ENCODE measurements around the gene P2RX4. TPM values are rescaled to one million over a fixed set of nuclear protein-coding genes. Genes with fewer than 3 reads are reported as not detected.

P2RX4 gene
- total RNA-seq, 1 experiment from 2014 or later: 7.6 TPM

DNA sequence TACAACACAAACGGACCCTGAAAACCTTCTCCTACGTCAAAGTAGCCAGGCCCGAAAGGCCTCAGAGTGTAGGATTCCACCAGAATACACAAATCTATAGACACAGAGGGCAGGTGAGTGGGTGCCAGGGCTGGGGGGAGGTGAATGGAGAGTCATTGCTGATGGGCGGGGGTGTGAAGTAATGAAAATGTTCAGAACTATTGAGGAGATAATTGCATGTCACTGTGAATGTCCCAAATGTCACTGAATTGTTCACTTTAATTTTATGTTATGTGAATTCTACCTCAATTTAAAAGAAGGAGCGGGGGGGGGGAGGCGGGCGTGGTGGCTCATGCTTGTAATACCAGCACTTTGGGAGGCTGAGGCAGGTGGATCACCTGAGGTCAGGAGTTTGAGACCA, 36.0 kb downstream of the P2RX4 start:
- TF ChIP-seq, protein P1, sequence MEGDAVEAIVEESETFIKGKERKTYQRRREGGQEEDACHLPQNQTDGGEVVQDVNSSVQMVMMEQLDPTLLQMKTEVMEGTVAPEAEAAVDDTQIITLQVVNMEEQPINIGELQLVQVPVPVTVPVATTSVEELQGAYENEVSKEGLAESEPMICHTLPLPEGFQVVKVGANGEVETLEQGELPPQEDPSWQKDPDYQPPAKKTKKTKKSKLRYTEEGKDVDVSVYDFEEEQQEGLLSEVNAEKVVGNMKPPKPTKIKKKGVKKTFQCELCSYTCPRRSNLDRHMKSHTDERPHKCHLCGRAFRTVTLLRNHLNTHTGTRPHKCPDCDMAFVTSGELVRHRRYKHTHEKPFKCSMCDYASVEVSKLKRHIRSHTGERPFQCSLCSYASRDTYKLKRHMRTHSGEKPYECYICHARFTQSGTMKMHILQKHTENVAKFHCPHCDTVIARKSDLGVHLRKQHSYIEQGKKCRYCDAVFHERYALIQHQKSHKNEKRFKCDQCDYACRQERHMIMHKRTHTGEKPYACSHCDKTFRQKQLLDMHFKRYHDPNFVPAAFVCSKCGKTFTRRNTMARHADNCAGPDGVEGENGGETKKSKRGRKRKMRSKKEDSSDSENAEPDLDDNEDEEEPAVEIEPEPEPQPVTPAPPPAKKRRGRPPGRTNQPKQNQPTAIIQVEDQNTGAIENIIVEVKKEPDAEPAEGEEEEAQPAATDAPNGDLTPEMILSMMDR (conservative IDR thresholded peaks at IDR 0.05; ENCODE audit: low read depth, low read length): no peak
- no peak for TF ChIP-seq EZH2 (IDR thresholded peaks at IDR 0.05; ENCODE audit: borderline replicate concordance, low read depth, low read length, poor library complexity, severe bottlenecking)
- ChIA-PET POLR2A (ENCODE audit: low non-redundant PET) (no interaction called here), CTCF (no interaction called here)
- intact Hi-C loops (cut with micrococcal nuclease; ENCODE audit: unreplicated experiment): no loop called here
- no peak overlapping the region for H3K27ac ChIP-seq (ENCODE audit: low read depth, low read length, poor library complexity, severe bottlenecking)
- no TSS peak for BruUV-seq (replicated peaks)
- H3K9me3 ChIP-seq (ENCODE audit: low read depth, low read length, poor library complexity, severe bottlenecking): no peaks in the 10 kb centered on the region
- peaks cover 10% of the 10 kb centered on the region for H3K36me3 ChIP-seq (ENCODE audit: insufficient read depth, low read length, poor library complexity, severe bottlenecking)
- H3K27me3 ChIP-seq (replicated peaks; ENCODE audit: insufficient read depth, low read depth, low read length, poor library complexity): no peaks in the 10 kb centered on the region
- no peaks in the 10 kb centered on the region for H3K4me1 ChIP-seq (ENCODE audit: insufficient read depth, low read length, poor library complexity, severe bottlenecking)
- no peak for DNase-seq (ENCODE audit: low spot score)
- H3K4me3 ChIP-seq (ENCODE audit: low read depth, low read length, poor library complexity, severe bottlenecking): no peak overlapping the region

DNA sequence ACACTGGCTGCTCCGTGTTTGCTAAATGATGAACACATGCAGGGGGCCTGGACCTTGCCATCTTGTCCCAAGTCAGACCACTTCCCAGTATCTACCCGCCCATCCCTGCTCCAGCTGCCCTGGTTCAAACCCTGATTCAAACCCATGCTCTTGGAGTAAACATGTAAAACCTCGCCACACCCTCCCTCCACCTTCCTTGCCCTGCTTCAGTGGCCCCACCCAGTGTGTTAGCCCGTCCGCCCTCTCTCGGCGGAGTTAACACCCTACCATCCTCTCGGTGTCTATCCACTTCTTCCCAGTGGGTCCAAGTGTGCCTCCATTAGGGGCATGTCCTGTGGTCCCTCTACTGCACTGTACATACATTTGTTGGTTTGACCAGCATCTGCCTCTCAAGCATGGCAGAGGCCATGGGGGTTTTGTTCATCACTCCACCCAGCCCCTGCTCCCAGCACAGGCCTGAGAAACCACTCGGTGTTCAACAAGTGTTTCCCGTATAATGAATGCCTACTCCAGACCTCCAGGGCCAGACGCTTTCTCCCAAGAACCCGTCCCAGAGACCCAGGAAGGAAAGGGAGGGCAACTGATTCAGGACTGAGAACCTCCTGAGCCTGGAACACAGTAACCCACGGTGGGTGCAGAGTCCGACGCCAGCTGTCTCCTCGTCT, 37.1 kb downstream of the P2RX4 start:
- H3K4me1 ChIP-seq (ENCODE audit: insufficient read depth, low read length, poor library complexity, severe bottlenecking): no peaks in the 10 kb centered on the region
- CTCF ChIA-PET: no interaction called here
- TF ChIP-seq, protein P1 (conservative IDR thresholded peaks at IDR 0.05; ENCODE audit: low read depth, low read length): no peak
- TF ChIP-seq EZH2 (IDR thresholded peaks at IDR 0.05; ENCODE audit: borderline replicate concordance, low read depth, low read length, poor library complexity, severe bottlenecking): no peak
- no peaks in the 10 kb centered on the region for H3K27me3 ChIP-seq (replicated peaks; ENCODE audit: insufficient read depth, low read depth, low read length, poor library complexity)
- peaks cover 10% of the 10 kb centered on the region for H3K36me3 ChIP-seq (ENCODE audit: insufficient read depth, low read length, poor library complexity, severe bottlenecking)
- no peak overlapping the region for H3K27ac ChIP-seq (ENCODE audit: low read depth, low read length, poor library complexity, severe bottlenecking)
- no peaks in the 10 kb centered on the region for H3K9me3 ChIP-seq (ENCODE audit: low read depth, low read length, poor library complexity, severe bottlenecking)
- no TSS peak for BruUV-seq (replicated peaks)
- POLR2A ChIA-PET (ENCODE audit: low non-redundant PET): no interaction called here
- intact Hi-C loops (cut with micrococcal nuclease; ENCODE audit: unreplicated experiment): no loop called here
- no peak for DNase-seq (ENCODE audit: low spot score)
- no peak overlapping the region for H3K4me3 ChIP-seq (ENCODE audit: low read depth, low read length, poor library complexity, severe bottlenecking)

DNA sequence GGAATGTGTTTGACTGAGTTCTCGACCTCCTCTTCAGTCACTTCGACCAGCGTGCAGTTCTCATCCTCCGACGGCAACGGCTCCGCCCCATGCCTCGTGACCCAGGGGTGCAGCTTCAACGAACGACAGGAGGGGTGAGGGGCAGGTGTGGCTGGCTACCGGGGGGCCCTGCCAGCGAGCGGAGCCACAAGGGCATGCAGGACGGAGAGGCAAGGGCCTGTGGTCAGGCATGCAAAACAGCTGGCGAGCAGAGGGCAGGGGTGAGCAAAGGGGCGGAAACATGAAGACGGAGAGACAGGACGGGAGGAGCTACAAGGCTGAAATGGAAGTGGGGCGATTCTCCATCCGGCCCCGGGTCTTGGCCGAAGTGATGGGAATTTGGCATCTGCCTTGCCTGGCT, 38.7 kb downstream of the P2RX4 start:
- Histone ChIP-seq H3K4me3 (ENCODE audit: low read depth, low read length, poor library complexity, severe bottlenecking) (no peak overlapping the region), H3K36me3 (ENCODE audit: insufficient read depth, low read length, poor library complexity, severe bottlenecking) (peaks cover 22% of the 10 kb centered on the region), H3K27ac (ENCODE audit: low read depth, low read length, poor library complexity, severe bottlenecking) (no peak overlapping the region), H3K4me1 (ENCODE audit: insufficient read depth, low read length, poor library complexity, severe bottlenecking) (no peaks in the 10 kb centered on the region), H3K9me3 (ENCODE audit: low read depth, low read length, poor library complexity, severe bottlenecking) (no peaks in the 10 kb centered on the region), H3K27me3 (replicated peaks; ENCODE audit: insufficient read depth, low read depth, low read length, poor library complexity) (no peaks in the 10 kb centered on the region)
- BruUV-seq (replicated peaks): no TSS peak
- POLR2A ChIA-PET (ENCODE audit: low non-redundant PET): no interaction called here
- TF ChIP-seq EZH2 (IDR thresholded peaks at IDR 0.05; ENCODE audit: borderline replicate concordance, low read depth, low read length, poor library complexity, severe bottlenecking): no peak
- TF ChIP-seq, protein P1 (conservative IDR thresholded peaks at IDR 0.05; ENCODE audit: low read depth, low read length): no peak
- intact Hi-C loops (cut with micrococcal nuclease; ENCODE audit: unreplicated experiment): no loop called here
- CTCF ChIA-PET: no interaction called here
- no peak for DNase-seq (ENCODE audit: low spot score)

Data from A673 (cell line).